HuH-7 (cell line): ENCODE measurements around the gene TERB1.
A peak's percentile ranks its signal among the peaks of the same experiment; 100 is the strongest.

Source experiments
- DNase-seq: peaks from one replicate; pipeline ENCODE4 v3.0.0; 2011; ENCODE audit warnings: low spot score

The TERB1 gene

GRCh38 chr16:66750279-66751052 lies 50.9 kb downstream of the TERB1 start:
- no peak for DNase-seq

- no peak for DNase-seq
These were observed 54.7 kb downstream of the TERB1 start for GRCh38 chr16:66746682-66747081.

GRCh38 chr16:66746048-66746447 lies 55.3 kb downstream of the TERB1 start:
- DNase-seq: no peak

- DNase-seq: no peak
These were observed 59.2 kb downstream of the TERB1 start for GRCh38 chr16:66741950-66742808.

GRCh38 chr16:66741169-66741900 lies 60.0 kb downstream of the TERB1 start:
- DNase-seq: no peak

GRCh38 chr16:66740533-66740932 lies 60.9 kb downstream of the TERB1 start:
- no peak for DNase-seq

GRCh38 chr16:66740010-66740409 lies 61.4 kb downstream of the TERB1 start:
- DNase-seq: peak; percentile 50

- DNase-seq: no peak
These were observed 65.5 kb downstream of the TERB1 start for GRCh38 chr16:66735891-66736290.

- DNase-seq: no peak
These were observed 70.3 kb downstream of the TERB1 start for GRCh38 chr16:66731101-66731500.

- no peak for DNase-seq
These were observed 72.6 kb downstream of the TERB1 start for GRCh38 chr16:66728804-66729203.

GRCh38 chr16:66728117-66728787 lies 73.1 kb downstream of the TERB1 start:
- no peak for DNase-seq

GRCh38 chr16:66720766-66721165 lies 80.6 kb downstream of the TERB1 start:
- DNase-seq: no peak

- no peak for DNase-seq
These were observed 82.1 kb downstream of the TERB1 start for GRCh38 chr16:66719246-66719645.

- no peak for DNase-seq
These were observed 83.6 kb downstream of the TERB1 start for GRCh38 chr16:66717776-66718175.

GRCh38 chr16:66717112-66717675 lies 84.2 kb downstream of the TERB1 start:
- no peak for DNase-seq

GRCh38 chr16:66714654-66715307 lies 86.6 kb downstream of the TERB1 start:
- DNase-seq: no peak

GRCh38 chr16:66714062-66714461 lies 87.3 kb downstream of the TERB1 start:
- DNase-seq: no peak

GRCh38 chr16:66713076-66713475 lies 88.3 kb downstream of the TERB1 start:
- DNase-seq: no peak

- DNase-seq: no peak
These were observed 88.9 kb downstream of the TERB1 start for GRCh38 chr16:66712512-66712911.

GRCh38 chr16:66711581-66711980 lies 89.8 kb downstream of the TERB1 start:
- no peak for DNase-seq

- no peak for DNase-seq
These were observed 94.9 kb downstream of the TERB1 start for GRCh38 chr16:66706506-66706880.
